Breast epithelium (tissue), 3 donors: ENCODE measurements around the gene HTN1.
"Not testable (repeated sequence)": the region's sequence is repeated elsewhere in the genome, so short reads cannot be mapped to it uniquely, and the experiment has no call there.

ENCODE experiments used
- POLR2A ChIP-seq: fragments of 450-650 bp; IDR thresholded peaks from one replicate; pipeline ENCODE4 v1.6.1; 2016; ENCODE audit warnings: antibody characterized with exemption, mild to moderate bottlenecking, moderate library complexity
- POLR2AphosphoS5 ChIP-seq, 3 donors: sonication (generic); formaldehyde crosslinking; IDR thresholded peaks; one replicate each; pipeline ENCODE4 v1.6.1; 2017; ENCODE audit warnings: antibody characterized with exemption in 3 of 3
- TF ChIP-seq, protein P1 (sequence below), 3 donors: fragments of 450-650 bp; IDR thresholded peaks; one replicate each; pipeline ENCODE4 v1.5.1; 2016 to 2017; ENCODE audit warnings: antibody characterized with exemption in 3 of 3, mild to moderate bottlenecking in 3 of 3, moderate library complexity in 3 of 3

DNA sequence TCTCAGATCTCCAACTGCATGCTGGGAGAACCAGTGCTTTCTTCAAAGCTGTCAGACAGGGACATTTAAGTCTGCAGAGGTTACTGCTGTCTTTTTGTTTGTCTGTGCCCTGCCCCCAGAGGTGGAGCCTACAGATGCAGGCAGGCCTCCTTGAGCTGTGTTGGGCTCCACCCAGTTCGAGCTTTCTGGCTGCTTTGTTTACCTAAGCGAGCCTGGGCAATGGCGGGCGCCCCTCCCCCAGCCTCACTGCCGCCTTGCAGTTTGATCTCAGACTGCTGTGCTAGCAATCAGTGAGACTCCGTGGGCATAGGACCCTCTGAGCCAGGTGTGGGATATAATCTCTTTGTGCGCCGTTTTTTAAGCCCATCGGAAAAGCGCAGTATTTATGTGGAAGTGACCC lies 31.2 kb upstream of the HTN1 start:
- TF ChIP-seq, protein P1, sequence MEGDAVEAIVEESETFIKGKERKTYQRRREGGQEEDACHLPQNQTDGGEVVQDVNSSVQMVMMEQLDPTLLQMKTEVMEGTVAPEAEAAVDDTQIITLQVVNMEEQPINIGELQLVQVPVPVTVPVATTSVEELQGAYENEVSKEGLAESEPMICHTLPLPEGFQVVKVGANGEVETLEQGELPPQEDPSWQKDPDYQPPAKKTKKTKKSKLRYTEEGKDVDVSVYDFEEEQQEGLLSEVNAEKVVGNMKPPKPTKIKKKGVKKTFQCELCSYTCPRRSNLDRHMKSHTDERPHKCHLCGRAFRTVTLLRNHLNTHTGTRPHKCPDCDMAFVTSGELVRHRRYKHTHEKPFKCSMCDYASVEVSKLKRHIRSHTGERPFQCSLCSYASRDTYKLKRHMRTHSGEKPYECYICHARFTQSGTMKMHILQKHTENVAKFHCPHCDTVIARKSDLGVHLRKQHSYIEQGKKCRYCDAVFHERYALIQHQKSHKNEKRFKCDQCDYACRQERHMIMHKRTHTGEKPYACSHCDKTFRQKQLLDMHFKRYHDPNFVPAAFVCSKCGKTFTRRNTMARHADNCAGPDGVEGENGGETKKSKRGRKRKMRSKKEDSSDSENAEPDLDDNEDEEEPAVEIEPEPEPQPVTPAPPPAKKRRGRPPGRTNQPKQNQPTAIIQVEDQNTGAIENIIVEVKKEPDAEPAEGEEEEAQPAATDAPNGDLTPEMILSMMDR (IDR thresholded peaks at IDR 0.05): not testable (repeated sequence)
- not testable (repeated sequence) for TF ChIP-seq POLR2A; POLR2AphosphoS5 (IDR thresholded peaks at IDR 0.05)
